HG02973 (cell line): ENCODE results near the gene PTPRD.

Experiments used
- ATAC-seq: cut with Tn5 transposase; IDR thresholded peaks from one replicate; pipeline ENCODE4 v1.9.1; 2021; ENCODE audit warnings: moderate library complexity; ENCODE audit not compliant: unreplicated experiment

PTPRD gene

GRCh38 chr9:8857068-8857925 lies 1755.5 kb downstream of the PTPRD start:
- ATAC-seq = no peak

- ATAC-seq = no peak
Observed at GRCh38 chr9:8856396-8857067, 1756.3 kb downstream of the PTPRD start.

GRCh38 chr9:8855046-8855445 lies 1757.8 kb downstream of the PTPRD start:
- ATAC-seq = no peak

GRCh38 chr9:8852301-8852864 lies 1760.4 kb downstream of the PTPRD start:
- no peak for ATAC-seq

GRCh38 chr9:8850914-8851313 lies 1761.9 kb downstream of the PTPRD start:
- ATAC-seq = no peak

GRCh38 chr9:8845808-8846207 lies 1767.0 kb downstream of the PTPRD start:
- no peak for ATAC-seq

GRCh38 chr9:8845376-8845775 lies 1767.4 kb downstream of the PTPRD start:
- ATAC-seq = no peak

- ATAC-seq = no peak
Observed at GRCh38 chr9:8844549-8844948, 1768.3 kb downstream of the PTPRD start.

- ATAC-seq = no peak
Observed at GRCh38 chr9:8842402-8843193, 1770.2 kb downstream of the PTPRD start.

GRCh38 chr9:8838136-8838535 lies 1774.7 kb downstream of the PTPRD start:
- no peak for ATAC-seq

- ATAC-seq = no peak
Observed at GRCh38 chr9:8835291-8835690, 1777.5 kb downstream of the PTPRD start.

- ATAC-seq = no peak
Observed at GRCh38 chr9:8832955-8833354, 1779.8 kb downstream of the PTPRD start.

- no peak for ATAC-seq
Observed at GRCh38 chr9:8832386-8832785, 1780.4 kb downstream of the PTPRD start.

- no peak for ATAC-seq
Observed at GRCh38 chr9:8831568-8831967, 1781.2 kb downstream of the PTPRD start.

GRCh38 chr9:8826281-8826680 lies 1786.5 kb downstream of the PTPRD start:
- no peak for ATAC-seq

- ATAC-seq = no peak
Observed at GRCh38 chr9:8825585-8826147, 1787.1 kb downstream of the PTPRD start.

- no peak for ATAC-seq
Observed at GRCh38 chr9:8823131-8823895, 1789.5 kb downstream of the PTPRD start.

GRCh38 chr9:8822667-8823025 lies 1790.2 kb downstream of the PTPRD start:
- no peak for ATAC-seq

- ATAC-seq = no peak
Observed at GRCh38 chr9:8821910-8822666, 1790.7 kb downstream of the PTPRD start.

GRCh38 chr9:8817335-8817734 lies 1795.5 kb downstream of the PTPRD start:
- ATAC-seq = no peak
